OCI-M2 (cell line): ENCODE results near the gene CYP39A1.

Source experiments
- DNase-seq: peaks from one replicate; lab custom pipeline; 2025; ENCODE audit not compliant: unreplicated experiment; lab: John Stamatoyannopoulos, UW

The CYP39A1 gene

DNA sequence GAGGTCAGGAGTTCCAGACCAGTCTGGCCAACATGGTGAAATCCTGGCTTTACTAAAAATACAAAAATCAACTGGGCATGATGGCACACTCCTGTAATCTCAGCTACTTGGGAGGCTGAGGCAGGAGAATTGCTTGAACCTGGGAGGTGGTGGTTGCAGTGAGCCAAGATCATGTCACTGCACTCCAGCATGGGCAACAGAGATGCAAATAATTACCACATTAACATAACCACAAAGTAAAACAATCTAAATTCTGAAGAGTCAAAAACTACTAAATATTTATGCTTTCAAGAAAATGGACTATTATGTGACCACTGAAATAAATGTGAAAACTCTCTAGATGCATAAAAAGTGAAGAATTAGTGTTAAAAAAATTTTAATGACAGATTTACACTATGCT lies 59.9 kb downstream of the CYP39A1 start:
- DNase-seq: no peak

DNA sequence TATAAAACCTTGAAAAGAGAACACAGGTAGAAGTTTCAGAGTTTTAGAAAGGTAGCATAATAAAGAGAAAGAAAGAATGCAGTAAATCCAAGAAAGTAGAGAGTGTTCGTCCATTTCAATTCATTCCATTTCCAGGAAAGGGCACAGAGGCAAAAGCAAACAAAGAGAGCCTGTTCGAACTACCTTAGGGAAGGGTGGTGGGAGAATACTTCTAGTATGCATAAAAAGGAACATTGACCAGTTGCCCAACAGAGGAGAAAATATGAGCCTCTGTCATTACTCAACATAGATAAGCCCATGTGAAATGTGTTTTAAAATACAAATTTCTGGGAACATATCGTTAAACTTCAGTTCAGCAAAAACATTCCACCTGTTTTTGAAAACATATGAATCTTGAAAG lies 60.6 kb downstream of the CYP39A1 start:
- no peak for DNase-seq

DNA sequence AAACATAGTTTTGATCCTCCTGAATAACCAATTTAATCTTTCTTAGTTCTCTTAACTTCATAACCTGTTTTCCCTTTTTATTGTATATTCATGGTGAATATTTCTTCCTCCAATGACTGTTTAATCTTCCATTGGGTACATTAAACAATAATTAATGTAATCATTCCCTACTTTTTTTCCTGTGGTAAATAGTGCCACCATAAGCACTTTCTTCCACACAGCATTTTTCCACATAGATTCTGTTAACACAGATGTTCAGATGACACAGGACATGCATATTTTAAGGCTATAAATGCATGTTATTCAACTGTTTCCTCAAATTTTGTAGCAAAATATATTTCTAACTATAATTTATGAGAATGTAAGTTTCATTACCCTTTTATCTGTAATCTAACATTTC lies 61.9 kb downstream of the CYP39A1 start:
- no peak for DNase-seq

DNA sequence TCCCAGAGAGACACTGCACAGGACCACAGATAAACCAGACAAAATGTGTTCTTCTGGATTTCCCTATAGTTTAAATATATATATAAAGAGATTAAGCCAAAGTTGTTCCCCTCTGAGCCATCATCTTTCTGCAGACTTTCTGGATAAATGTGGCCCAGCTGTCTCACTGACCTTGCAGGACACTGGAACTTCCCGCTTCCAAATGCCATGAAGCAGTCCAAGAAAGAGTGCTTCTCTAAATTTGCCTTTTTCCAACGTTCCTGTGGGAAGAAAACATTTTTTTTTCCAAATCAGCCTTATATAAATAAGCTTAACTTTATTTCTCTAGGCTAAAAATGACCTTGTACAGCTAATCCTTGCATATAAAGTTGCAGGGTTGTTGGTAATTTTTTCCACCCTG lies 65.7 kb downstream of the CYP39A1 start:
- DNase-seq: no peak

DNA sequence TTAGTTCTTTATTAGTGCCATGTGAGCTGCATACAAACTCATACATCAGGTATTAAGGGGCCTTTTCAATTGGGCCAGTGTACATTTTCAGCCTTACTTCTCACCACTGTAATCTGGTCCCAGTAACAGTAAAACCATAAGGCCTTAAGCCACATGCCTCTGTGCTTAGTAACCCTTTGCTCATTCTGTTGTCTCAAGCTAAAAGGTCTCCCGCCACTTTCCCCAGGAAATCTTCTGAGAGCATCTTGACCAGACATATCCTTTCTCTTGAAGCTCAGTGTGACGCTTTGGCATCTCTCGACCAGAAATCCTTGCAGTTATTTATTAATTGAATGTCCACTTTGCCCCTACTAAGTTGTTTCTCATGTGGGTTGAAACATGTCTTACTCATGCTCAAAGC lies 68.0 kb downstream of the CYP39A1 start:
- no peak for DNase-seq

DNA sequence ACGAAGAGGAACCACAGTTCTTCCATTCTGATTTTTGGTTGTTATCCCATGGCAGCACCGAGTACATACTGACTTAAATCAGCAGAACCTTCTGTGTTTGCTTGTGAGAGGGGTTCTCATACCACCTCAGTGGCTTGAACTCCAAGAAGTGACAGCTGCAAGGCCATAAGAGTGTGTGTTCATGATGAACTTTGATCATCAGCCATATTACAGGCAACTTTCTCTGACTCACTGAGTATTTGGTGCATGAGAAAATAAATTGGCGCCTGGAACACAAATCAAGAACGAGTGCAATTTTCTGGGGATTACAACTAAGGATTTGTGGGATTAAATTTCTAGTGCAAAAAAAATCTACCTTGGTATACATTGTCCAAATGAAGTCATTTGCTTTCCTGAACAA lies 68.9 kb downstream of the CYP39A1 start:
- DNase-seq: no peak

DNA sequence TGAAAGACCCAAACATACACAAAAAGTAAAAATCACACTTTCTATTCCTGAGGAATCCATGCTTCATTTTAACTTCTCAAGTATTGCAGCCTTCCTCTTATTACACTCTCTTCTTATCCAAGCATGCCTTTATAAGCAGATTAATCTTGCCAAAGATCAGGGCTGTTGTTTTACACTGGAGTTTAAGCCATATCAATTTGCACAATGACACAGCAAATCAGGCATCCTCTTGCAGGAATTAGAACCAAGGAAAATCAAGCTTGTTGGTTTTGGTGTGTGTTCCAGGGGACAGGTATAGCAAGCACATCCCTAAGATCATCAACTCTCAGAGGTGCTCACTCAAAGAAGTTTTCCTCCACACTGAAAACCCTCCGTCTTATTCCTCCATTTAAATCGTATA lies 69.5 kb downstream of the CYP39A1 start:
- no peak for DNase-seq

DNA sequence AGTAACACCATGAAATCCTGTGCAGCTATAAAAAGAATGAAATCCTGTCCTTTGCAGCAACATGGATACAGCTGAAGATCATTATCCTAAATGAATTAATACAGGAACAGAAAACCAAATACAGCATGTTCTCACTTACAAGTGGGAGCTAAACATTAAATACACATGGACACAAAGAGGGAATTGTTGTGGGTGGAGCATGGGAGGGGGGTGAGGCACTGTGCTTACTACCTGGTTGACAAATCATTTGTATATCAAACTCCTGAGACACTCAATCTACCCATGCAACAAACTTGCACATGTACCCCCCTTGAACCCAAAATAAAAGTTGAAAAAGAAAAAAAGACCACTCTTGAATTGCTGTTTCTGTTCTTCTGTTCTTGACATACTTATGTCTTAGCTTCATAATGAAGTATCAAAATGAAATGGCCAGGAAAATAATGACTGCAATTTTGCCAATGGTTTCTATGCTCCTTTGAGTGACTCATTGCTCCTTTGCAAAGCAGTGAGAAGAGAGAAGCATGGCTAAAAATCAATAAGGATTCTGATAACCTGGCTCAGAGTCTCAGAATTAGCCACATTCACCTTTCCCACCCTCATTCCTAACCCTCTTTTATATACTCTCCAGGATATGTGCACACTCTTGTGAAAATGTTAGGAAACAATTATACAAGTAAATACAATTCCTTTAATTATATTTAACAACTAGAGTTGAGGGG lies 71.0 kb downstream of the CYP39A1 start:
- no peak for DNase-seq

DNA sequence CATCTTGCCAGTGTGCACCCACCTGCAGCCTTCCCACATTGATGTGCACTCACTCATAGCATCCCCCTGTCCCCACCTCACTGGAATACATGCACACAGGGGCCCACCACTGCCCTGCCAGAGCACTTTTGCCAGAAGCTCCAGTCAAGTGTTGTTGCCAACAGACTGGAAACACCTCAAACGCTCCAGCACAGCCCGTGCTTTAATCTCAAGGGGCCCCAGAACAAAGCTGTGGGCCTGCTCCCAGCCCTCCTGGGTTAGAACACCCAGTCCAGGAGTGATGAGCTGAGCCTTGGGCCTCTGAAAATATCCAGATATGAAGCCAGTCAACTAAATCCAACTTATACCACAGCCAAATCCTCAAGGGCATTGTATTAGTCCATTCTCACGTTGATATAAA lies 77.1 kb downstream of the CYP39A1 start:
- DNase-seq: no peak

DNA sequence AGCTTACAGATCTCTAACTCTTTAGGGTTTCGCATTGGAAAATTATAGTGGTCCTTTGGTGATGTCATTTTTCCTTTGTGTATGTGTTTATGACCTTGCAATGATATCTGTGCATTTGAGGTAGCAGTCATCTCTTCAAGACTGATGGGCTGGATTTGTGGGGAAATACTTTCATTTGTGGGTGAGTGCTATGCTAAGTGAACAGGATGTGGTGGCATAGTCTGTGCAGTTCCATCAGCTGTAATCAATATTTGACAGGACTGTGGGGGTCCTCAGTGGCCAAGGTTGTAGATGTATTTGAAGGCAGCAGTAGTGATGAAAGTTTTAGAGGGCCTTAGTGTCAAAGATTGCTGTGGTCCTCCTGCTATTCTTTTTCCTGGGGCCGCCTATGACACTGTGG lies 79.5 kb downstream of the CYP39A1 start:
- no peak for DNase-seq

DNA sequence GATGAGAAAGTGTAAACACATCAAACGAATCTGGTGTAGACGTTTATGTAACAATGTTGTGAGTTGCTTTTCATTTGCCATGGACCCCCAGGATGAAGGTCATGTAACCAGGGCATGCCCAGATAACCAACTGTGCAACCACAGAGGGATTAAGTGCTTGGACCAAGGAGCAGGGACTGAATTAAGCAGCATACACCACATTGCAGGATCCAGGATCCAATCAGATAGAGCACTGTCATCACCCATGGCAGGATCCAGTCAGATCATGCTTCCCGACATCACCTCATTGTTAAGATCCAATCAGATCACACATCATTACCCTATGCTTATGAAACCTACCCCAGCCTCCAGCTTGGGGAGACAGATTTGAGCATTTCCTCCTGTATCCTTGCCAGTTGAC lies 87.1 kb downstream of the CYP39A1 start:
- no peak for DNase-seq

DNA sequence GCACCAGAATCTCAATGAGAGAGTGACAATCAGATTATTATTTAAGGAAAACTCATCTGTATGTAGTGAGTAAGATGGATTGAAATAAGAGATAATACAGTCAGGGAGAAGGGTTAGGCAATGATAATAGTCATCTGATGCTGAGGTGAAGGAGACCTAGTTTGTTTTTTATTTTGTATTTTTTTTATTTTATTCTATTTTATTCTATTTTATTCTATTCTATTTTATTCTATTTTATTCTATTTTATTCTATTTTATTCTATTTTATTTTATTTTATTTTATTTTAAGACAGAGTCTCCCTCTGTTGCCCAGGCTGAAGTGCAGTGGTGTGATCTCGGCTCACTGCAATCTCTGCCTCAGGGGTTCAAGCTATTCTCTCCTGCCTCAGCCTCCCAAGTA lies 88.7 kb downstream of the CYP39A1 start:
- DNase-seq: no peak

DNA sequence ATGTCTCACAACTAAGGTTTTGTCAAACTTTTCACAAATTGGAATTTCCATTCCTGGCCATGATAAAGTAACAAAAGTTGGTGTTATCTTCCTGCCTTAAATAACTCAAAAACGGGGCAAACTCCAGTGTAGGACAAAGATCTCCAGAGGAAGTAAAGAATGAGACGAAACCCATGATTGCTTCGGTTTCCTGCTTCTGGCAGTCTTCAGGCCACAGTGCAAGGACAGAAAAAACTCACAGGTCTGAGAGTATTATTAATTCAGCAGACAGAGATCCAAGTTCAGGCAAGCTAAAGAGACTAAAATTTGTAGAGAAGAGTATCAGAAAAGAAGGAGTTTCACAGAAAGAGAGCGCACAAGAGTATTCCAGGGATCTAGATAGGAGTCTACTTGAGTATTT lies 96.6 kb downstream of the CYP39A1 start:
- no peak for DNase-seq

DNA sequence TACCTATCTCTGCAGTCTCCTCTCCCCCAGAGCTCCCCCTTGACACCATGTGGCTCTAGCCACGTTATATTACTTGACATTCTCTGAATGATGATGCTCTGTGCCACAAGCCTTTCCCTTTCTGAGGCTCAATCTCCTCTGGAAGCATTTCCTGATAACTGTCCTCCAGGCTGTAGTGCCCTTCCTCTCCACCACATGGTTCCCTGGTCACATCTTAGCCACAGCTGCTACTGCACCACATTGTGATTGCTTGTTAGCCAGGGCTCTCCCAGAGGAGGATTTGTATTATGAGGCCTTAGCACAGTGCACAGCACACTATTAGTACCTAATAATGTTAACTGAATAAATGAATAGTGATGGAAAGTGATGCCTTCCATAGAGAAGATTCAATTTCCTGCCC lies 97.5 kb downstream of the CYP39A1 start:
- no peak for DNase-seq

DNA sequence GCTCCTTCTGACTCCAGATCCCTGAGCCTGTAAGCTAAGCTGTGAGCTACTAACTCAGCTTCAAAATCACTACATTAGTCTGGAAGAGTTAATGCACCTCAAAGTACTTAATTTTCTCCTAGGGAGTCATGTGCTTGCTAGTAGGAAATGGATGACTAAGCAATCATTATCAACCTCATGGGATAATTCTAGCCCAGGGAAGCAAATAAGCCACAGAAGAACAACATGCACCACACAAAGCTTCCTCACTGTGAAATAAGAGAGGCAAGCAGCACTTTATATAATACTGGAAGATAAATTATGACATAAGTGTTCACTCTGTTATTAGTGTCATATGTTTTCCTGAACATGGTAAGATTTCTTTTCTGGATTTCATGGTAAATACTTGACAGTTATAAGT lies 103.5 kb downstream of the CYP39A1 start:
- no peak for DNase-seq

DNA sequence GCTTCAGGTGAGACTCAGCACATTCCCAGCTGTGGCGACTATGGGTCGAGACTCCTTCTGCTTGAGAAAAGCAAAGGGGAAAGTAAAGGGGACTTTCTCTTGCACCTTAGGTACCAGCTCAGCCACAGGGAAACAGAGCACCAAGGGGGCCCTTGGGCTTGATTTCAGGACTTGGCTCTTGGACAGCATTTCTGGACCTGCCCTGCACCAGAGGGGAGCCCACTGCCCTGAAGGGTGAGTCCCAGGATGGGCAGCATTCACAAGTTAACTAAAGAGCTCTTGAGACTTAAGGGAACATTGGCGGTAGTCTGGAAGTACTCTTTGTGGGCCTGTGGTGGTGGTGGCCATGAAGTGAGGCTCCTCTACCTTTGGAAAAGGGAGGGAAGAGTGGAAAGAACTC lies 111.1 kb downstream of the CYP39A1 start:
- no peak for DNase-seq

DNA sequence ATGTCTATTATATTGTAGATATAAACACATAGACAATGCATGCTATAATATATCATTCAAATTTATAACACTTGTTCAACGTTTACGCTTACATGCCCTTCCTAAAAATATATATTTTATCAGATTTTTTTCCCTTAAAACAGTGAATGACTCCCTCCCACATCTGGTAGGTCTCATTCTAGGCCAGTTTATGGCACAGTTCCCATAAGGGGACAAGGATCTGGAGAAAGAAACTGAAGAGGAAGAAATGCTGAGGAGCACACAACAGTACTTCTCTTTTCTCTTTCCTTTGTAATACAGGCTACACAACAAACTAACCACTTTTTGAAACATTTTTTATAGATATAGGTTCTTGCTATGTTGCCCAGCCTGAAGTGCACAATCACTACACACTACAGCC lies 112.8 kb downstream of the CYP39A1 start:
- no peak for DNase-seq

DNA sequence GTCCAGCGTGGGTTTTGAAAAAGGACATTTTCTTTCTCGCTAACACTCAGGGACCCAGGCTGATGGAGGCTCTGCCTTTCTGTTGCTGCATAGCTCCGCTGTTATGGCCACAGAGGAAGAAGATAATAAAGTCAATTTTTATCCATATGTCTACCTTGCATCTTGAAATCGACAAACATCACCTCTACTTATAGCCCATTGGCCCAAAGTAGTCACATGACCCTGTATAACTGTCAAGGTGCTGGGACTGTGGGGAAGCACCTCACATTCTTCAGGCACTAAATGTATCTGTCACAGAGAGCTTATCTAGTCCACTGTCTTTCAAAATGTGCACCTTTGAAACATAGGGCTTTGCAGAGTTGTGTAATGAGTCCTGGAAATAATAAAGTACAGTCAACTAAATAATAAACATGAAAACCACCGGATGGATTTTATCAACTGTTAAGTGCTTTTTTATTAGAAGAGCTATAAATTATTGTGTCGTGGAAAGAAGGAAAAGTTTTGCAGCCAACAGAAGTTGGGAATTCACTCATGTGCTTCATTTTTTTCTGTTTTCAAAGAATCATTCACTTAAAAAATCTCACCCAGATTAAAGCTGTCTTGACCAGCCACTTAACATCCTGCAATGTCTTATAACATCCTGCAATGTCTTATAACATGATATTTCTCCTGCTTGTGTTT lies 113.7 kb downstream of the CYP39A1 start:
- DNase-seq: no peak

DNA sequence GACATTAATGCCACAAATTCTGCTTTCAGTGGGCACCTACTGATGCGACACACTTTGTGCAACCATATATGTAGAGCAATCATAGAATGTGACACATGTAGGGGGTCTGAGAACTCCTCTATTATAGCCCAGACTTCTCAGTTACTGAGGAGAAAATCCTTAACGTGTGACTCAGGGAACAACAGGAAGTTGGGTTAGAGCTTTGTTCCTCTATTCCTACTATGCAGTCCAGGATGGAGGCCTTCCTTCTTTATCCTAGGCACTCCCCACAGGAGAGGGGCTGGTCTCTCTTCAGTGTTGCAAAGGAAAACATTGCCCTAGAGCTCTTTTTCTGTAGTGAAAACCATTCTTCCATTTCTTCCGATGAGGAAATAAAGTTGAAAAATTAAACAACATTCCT lies 121.7 kb downstream of the CYP39A1 start:
- DNase-seq: no peak

DNA sequence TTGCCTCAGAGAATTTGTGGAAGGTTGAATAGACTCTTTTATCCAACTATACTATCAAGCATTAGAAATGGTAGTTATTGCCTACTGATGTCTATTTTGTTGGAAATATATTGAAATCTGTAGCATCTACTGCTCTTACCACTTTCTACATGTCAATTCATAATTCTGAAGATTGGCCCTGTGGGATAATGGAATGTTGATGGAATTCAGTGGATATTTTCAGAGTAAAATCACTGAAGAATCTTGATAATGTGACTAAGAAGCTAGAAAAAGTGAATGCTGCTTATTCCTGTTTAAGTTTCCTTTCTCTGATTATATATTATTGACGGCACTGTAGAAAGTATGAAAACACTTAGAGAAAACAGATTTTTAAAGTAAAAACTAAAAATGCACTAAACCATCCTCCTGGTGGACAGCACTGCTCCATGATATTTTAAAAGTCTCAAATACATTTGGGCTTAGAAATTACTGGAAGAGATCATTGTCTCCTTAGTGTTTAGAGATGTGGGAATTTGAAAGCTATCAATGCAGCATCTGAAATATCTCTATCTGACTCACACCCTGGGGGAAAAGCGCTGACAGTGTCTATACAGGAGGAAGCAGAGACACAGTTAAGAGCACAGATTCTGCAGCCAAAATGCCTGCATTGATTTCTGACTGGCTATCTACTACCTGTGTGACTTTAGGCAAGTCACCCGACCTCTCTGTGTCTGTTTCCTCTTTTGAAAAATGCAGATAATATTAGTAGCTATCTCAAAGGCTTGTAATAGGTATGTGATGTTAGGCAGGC lies 123.5 kb downstream of the CYP39A1 start:
- no peak for DNase-seq

DNA sequence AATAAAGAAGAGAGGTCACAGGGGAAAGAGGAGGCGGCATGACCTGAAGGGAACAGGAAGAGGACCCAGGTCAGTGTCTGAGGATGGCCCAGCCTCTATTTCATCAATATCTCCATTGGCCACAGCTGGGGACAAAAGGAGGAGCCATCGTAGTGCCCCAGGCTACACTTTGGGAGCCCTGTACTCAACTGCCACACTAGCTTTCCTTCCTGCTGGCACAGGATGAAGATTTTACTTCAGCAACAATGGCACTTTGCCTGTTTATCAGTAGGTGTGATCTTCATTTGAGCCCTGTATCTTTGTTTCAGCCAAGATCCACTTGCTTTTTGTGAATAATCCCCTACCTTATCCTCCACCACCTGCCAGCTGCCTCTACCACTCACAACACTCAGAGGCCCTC lies 126.0 kb downstream of the CYP39A1 start:
- DNase-seq: no peak

DNA sequence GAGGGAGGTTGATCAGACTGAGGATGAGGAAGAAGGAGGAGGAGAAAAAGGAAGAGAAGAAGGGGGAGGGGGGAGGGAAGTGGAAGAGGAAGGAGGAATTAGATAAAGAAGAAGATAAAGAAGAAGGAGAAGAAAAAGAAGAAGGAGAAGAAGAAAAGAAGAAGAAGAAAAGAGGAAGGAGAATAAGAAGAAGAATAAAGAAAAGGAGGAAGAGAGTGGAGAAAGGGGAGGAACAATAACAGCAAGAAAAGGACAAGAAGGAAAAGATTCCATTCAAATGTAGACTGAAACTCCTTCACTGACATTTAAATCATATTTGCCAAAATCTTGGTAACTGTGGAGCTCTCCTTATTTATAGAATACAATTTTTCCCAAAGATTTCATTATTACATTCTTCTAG lies 127.0 kb downstream of the CYP39A1 start:
- no peak for DNase-seq
